Skeletal muscle tissue (tissue), 4 donors: Measurements from ENCODE around the gene FANCC. TPM values are rescaled to one million over a fixed set of nuclear protein-coding genes. Genes with fewer than 3 reads are reported as not detected.
"Not testable (repeated sequence)": the region's sequence is repeated elsewhere in the genome, so short reads cannot be mapped to it uniquely, and the experiment has no call there.

Source experiments
- H3K27ac ChIP-seq: one replicate; pipeline ENCODE4 v1.7.0; 2013; ENCODE audit warnings: mild to moderate bottlenecking, low read depth, low read length, inconsistent platforms
- H3K27me3 ChIP-seq, 3 donors: one replicate each; pipeline ENCODE4 v1.7.0; 2013; ENCODE audit warnings: low read length in 3 of 3; ENCODE audit not compliant: control insufficient read depth in 3 of 3, insufficient read depth in 3 of 3
- H3K36me3 ChIP-seq, 3 donors: one replicate each; pipeline ENCODE4 v1.7.0; 2013; ENCODE audit warnings: low read length in 3 of 3; ENCODE audit not compliant: control insufficient read depth in 3 of 3, insufficient read depth in 3 of 3
- H3K4me1 ChIP-seq, 3 donors: one replicate each; pipeline ENCODE4 v1.7.0; 2013; ENCODE audit warnings: low read length in 3 of 3, mild to moderate bottlenecking in 3 of 3; ENCODE audit not compliant: control insufficient read depth in 3 of 3, insufficient read depth in 3 of 3
- H3K4me3 ChIP-seq, 3 donors: one replicate each; pipeline ENCODE4 v1.7.0; 2013; ENCODE audit warnings: low read length in 3 of 3
- H3K9ac ChIP-seq, 3 donors: one replicate each; pipeline ENCODE4 v1.7.0; 2013; ENCODE audit warnings: low read length in 3 of 3, mild to moderate bottlenecking in 3 of 3, moderate library complexity in 2 of 3, low read depth in 1 of 3
- H3K9me3 ChIP-seq, 3 donors: one replicate each; pipeline ENCODE4 v1.7.0; 2013; ENCODE audit warnings: low read length in 3 of 3; ENCODE audit not compliant: control insufficient read depth in 3 of 3
- total RNA-seq: library from RNA; depleted of rRNA; stranded (reverse); fragments of >200 nt; gene quantifications from one replicate; pipeline ENCODE4 v1.2.3, GENCODE V29; 2014
- donor health status: Osteomylitis.

Gene FANCC
- total RNA-seq, 1 donor from 2014 or later, result 12.0 TPM

DNA sequence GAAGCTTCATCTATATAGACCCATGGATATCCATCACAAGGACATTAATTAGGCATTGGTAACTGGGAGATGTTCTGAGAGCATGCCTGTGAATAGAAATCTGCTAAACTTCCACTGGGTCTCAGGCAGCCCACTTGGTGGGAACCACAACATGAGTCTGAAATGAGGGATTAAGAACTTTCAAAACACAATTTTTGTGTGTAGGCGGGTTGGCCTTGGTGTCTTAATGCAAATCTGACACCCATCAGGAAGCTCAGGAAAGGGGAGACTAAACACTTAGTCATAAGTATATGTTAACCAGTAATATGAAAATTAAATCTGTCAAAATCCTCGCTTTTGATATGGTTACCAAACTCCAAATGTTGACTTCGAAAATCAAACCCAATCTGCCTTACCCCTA lies 113.2 kb downstream of the FANCC start:
- Histone ChIP-seq H3K9ac (no peak overlapping the region), H3K36me3 (no peaks in the 10 kb centered on the region), H3K27me3 (no peaks in the 10 kb centered on the region), H3K27ac (no peak overlapping the region), H3K4me1 (no peaks in the 10 kb centered on the region), H3K4me3 (no peak overlapping the region), H3K9me3 (no peaks in the 10 kb centered on the region)

DNA sequence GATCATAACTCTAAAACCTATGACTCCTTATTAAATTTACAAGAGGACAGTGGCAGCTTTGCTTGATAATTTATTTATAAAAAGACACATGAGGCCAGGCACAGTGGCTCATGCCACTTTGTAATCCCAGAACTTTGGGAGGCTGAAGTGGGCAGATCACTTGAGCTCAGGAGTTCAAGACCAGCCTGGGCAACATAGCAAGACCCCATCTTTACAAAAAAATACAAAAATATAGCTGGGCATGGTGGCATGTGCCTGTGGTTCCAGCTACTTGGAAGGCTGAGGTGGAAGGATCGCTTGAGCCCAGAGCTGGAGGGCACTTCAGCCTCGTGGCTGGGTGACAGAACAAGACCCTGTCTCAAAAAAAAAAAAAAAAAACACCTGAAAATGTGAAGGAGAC lies 114.5 kb downstream of the FANCC start:
- H3K27ac ChIP-seq, H3K4me3 ChIP-seq: not testable (repeated sequence)

DNA sequence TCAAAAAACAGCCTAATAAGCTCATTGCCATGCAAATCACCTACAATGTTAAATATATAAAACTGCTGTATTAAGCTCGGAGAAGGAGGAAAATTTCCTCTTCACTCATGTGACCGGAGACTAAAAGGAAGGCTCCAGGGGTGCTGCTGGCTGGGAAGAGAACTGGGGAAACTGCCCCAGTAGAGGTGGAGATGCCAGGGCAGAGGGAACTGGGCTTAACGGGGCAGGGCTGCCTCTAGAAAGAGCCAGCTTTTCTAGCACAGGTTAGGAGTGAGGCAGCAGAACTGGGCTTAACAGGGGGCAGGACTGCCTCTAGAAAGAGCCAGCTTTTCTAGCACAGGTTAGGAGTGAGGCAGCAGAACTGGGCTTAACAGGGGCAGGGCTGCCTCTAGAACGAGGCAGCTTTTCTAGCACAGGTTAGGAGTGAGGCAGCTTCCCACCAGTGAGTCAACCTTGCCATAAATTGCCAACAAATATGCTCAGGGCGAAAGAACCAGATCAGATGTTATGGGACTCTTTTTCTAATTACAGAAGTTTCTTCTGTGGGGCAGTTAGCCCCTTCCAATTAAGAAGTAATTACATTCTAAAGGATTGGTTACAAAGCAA lies 115.3 kb downstream of the FANCC start:
- Histone ChIP-seq H3K4me1 (peaks cover 0 to 7% (median 4%) of the 10 kb centered on the region in 3 donors), H3K27me3 (no peaks in the 10 kb centered on the region), H3K36me3 (no peaks in the 10 kb centered on the region), H3K4me3 (no peak overlapping the region), H3K27ac (no peak overlapping the region), H3K9me3 (no peaks in the 10 kb centered on the region), H3K9ac (no peak overlapping the region)

More for the DNA sequence above, 114.5 kb downstream of the FANCC start:
- not testable (repeated sequence) for H3K9ac ChIP-seq, H3K36me3 ChIP-seq, H3K9me3 ChIP-seq, H3K27me3 ChIP-seq, H3K4me1 ChIP-seq

DNA sequence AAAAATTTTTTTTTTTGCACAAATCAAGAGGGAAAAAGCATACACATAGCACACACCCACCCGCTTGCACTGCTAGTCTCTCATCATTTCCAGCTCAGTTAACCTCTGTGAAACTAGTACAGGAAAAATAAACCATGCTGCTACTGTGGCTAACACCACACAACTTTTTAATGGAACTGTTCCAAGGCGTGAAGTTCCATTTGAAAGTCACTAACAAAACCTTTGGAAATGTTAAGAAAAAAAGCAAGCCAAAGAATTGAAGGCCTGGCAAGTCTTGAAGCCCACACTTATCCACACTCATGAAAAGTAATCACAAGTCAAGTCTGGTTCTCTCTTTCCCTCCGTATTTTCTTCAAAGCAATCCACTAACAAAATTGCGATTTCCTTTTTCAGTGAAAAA lies 116.3 kb downstream of the FANCC start:
- Histone ChIP-seq H3K4me3 (no peak overlapping the region), H3K27ac (no peak overlapping the region), H3K9me3 (no peaks in the 10 kb centered on the region), H3K36me3 (no peaks in the 10 kb centered on the region), H3K27me3 (no peaks in the 10 kb centered on the region), H3K4me1 (peaks cover 0 to 7% (median 4%) of the 10 kb centered on the region in 3 donors), H3K9ac (no peak overlapping the region)

DNA sequence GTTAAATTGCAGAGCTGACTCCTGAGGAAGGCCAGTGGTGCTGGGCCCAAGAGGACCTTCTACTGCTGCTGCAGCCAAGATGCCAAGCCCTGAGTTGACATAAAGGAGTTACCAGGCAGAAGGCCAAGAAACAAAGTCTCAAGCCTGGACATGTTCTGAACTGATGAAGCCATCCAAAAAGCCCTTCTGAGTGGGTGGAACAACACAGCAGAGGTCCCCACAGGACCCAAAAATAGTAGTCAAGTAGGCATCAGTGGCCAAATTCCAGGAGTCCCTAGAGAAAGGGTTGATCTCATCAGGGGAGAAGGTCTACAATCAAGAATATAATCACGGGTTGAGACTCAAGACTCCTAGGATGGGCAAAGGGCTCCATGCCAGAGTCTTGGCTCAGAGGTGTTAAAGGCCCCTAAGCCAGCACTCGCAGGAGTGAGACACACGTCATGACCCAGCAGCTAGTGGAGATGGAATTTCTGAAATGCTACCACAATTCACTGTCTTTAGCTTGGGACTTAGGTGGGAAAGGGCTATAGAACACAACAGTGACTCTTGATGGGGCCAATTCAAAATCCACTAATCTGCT lies 119.7 kb downstream of the FANCC start:
- Histone ChIP-seq H3K27me3 (no peaks in the 10 kb centered on the region), H3K36me3 (no peaks in the 10 kb centered on the region), H3K4me1 (peaks cover 0 to 7% (median 4%) of the 10 kb centered on the region in 3 donors), H3K9ac (no peak overlapping the region), H3K27ac (no peak overlapping the region), H3K4me3 (no peak overlapping the region), H3K9me3 (no peaks in the 10 kb centered on the region)

DNA sequence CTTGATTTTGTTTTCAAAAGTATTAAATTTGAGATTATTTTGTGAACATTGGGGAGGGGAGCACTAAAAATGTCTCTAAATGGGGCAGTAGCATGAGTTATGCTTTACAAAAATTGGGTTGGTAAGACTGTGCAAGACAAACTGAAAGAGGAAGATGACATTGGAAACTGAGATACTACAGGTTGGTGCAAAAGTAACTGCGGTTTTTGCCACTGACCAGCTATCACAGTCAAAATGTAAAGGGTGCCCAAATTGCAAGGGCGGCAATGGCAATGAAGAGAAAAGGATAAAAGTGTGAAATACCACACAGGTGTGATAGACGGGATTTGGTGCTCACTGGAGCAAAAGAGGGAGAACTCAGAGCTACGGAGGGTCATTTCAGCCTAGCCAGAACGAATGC lies 124.0 kb downstream of the FANCC start:
- H3K4me3 ChIP-seq, result no peak overlapping the region
- H3K9me3 ChIP-seq, result no peaks in the 10 kb centered on the region
- no peak overlapping the region for H3K9ac ChIP-seq
- H3K27ac ChIP-seq, result no peak overlapping the region
- H3K4me1 ChIP-seq, result peaks cover 3 to 15% (median 4%) of the 10 kb centered on the region in 3 donors
- no peaks in the 10 kb centered on the region for H3K36me3 ChIP-seq
- H3K27me3 ChIP-seq, result no peaks in the 10 kb centered on the region

DNA sequence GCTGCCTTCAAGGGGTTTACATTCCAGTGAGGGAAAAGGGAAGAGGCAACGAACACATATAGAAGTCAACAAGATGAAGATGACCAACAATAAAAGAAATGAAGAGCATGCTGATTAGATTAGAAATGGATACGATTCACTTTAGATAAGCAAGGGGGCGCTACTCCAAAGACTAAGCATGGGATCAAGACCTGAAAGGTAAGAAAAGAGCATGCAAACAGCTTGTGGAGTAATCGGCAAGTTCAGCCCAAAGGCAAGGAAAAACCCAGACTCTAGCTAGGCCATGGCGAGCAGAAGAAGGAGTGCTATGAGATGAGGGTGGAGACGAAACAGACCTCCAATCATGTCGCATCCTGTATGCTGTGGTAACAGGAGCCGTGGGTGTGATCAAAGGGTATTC lies 124.4 kb downstream of the FANCC start:
- Histone ChIP-seq H3K4me3 (no peak overlapping the region), H3K9me3 (no peaks in the 10 kb centered on the region)

DNA sequence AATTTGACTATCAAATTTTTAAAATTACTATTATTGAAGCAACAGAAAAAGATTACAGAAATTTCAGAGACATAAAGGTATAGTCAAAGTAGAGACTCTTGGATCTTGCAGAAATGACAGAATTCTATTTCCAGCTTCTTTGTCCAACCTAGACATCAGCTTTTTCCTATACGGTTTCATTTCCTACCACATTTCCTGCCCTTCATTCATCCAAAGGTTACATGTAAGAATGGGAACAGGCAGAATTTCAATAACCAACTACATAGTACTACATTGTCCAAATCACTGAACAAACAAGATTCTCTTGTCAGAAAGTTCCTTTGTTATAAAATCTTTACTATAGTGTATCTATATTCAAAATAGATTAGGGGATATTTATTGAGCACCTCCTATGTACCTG lies 124.9 kb downstream of the FANCC start:
- Histone ChIP-seq H3K4me1 (peaks cover 3 to 15% (median 4%) of the 10 kb centered on the region in 3 donors), H3K27me3 (no peaks in the 10 kb centered on the region), H3K36me3 (no peaks in the 10 kb centered on the region), H3K9ac (no peak overlapping the region), H3K9me3 (no peaks in the 10 kb centered on the region), H3K27ac (no peak overlapping the region), H3K4me3 (no peak overlapping the region)

More for the DNA sequence above, 124.4 kb downstream of the FANCC start:
- no peaks in the 10 kb centered on the region for H3K36me3 ChIP-seq
- H3K9ac ChIP-seq, result no peak overlapping the region
- no peaks in the 10 kb centered on the region for H3K27me3 ChIP-seq
- no peak overlapping the region for H3K27ac ChIP-seq
- peaks cover 3 to 19% (median 4%) of the 10 kb centered on the region in 3 donors for H3K4me1 ChIP-seq

DNA sequence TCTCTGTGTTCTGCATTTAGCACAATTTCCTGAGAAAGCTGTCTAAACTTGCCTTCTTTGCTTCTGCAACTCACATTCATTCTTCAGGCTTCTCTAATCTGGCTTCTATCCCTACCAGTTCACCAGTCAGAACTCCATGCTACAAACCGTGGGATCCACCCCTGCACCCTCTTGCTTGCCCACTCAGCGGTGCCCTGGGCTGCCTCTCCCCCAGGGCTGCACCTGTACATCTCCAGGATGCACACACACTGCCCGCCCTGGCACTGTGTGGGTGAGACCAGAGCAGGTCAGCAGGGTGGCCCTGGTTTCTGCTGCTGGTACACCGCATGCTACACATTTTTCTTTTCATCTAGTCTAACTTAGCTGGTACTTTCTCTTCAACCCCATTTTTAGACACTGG lies 127.1 kb downstream of the FANCC start:
- Histone ChIP-seq H3K27ac (no peak overlapping the region), H3K36me3 (no peaks in the 10 kb centered on the region), H3K9ac (no peak overlapping the region), H3K9me3 (no peaks in the 10 kb centered on the region), H3K27me3 (no peaks in the 10 kb centered on the region), H3K4me1 (peaks cover 0 to 12% (median 3%) of the 10 kb centered on the region in 3 donors), H3K4me3 (no peak overlapping the region)

DNA sequence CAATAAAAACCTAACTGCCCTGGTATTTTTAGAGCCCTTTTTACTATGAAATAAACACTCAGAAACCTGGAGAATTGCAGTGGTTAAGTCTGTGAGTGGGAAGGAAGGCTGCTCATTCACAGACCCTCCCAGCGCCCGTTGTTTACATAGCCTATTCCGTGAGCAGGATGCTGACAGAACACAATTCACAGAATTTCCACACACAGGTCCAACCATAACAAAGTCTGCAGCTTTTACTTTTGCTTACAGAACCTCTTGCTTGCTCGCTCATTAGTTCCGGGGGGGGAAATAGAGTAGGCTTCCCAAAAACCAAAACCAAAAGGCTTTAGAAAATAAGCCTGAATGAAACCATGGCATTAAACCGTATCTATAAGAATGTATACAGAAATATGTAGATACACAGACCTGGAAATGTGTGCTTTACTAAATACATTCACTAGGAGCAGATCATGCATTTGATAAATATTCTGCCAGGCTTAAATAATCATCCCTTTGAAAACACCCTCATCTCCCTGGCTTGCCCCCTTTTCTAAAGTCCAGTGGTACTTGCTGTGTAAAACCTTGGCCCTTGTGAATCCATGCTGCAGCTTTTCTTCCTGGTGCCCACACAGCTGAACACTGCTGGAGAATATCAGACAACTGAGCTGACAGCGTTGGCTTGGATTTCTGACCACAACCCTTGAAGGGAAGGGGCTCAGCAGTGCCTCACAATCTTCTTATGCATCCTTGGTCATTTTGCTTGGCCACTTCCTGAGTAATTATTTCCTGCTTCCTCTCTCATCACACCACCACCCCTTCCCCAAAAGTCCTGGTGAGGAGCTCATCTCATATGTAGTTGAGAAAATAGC lies 128.0 kb downstream of the FANCC start:
- Histone ChIP-seq H3K4me1 (peaks cover 0 to 12% (median 3%) of the 10 kb centered on the region in 3 donors), H3K27me3 (no peaks in the 10 kb centered on the region), H3K27ac (peak overlapping the region; percentile 54), H3K4me3 (peak overlapping the region in 1 of 3 donors; percentile 12), H3K9ac (no peak overlapping the region), H3K9me3 (no peaks in the 10 kb centered on the region), H3K36me3 (no peaks in the 10 kb centered on the region)
